ENCODE data around the gene ATP8A2. TPM values are rescaled to one million over a fixed set of nuclear protein-coding genes. Genes with fewer than 3 reads are reported as not detected.

The ATP8A2 gene
- total and polyA plus RNA-seq, 9 of the 15 experiments (the other 6 are each of a cell fraction or from before 2014, with no cell fraction given) = under 0.01 to 0.33 (median 0.06) TPM; not detected in 4

DNA sequence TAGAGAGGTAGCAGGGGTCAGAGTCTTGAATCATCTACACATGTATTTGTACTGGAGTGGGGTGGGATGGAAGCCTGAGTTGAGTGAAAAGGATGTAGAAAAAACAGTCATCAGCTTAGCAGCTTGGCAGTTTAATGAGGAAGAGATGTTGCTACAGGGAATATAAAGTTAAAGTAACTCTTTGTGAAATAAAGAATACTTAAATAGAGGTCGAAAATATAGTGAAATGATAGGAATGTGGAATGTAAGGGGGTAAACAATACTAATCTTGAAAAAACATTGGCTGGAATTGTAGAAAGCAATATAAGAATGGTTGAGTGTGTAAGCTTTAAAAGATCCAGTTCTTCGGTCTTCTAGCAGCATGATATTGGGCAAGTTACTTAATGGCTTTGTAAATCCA, 47.7 kb upstream of the ATP8A2 start:
- Histone ChIP-seq H3K27ac (ENCODE audit: extremely low read depth, low read depth, low read length) (no peak overlapping the region), H3K4me1 (replicated peaks in 1 of 2; ENCODE audit: control insufficient read depth in 2 of 2, insufficient read depth in 2 of 2, low read length in 2 of 2) (no peaks in the 10 kb centered on the region), H3K4me3 (no peak overlapping the region), H2AFZ (ENCODE audit: low read depth, low read length) (no peak overlapping the region), H3K9me3 (replicated peaks; ENCODE audit: control insufficient read depth, insufficient read depth, low read depth, low read length) (no peaks in the 10 kb centered on the region), H3K9me1 (ENCODE audit: control insufficient read depth, insufficient read depth, low read length) (no peaks in the 10 kb centered on the region), H3K4me2 (ENCODE audit: insufficient read depth, low read length) (no peak overlapping the region), H3K36me3 (ENCODE audit: control insufficient read depth, insufficient read depth, low read length) (peaks cover 91% of the 10 kb centered on the region), H3K9ac (ENCODE audit: insufficient read depth in 1 of 2, low read depth in 2 of 2, low read length in 2 of 2) (no peak overlapping the region), H4K20me1 (replicated peaks; ENCODE audit: control insufficient read depth, insufficient read depth, low read length) (no peaks in the 10 kb centered on the region), H3K27me3 (ENCODE audit: control insufficient read depth in 2 of 2, insufficient read depth in 2 of 2, low read length in 2 of 2) (no peaks in the 10 kb centered on the region), H3K79me2 (ENCODE audit: control insufficient read depth, insufficient read depth, low read length) (no peaks in the 10 kb centered on the region)
- ChIA-PET CTCF (ENCODE audit: low intra/inter-chr PET ratio) (no interaction called here), POLR2A (interaction anchor here (0.9 to 2.1 kb wide), 2 partner anchors 9 to 11 kb away, joined by 4 read pairs; no protein-coding TSS in a partner anchor)
- WGBS (ENCODE audit: insufficient coverage, low coverage, missing lambda C conversion rate) = 82% methylated on average over 2 of the region's 2 CpGs
- no TSS peak for BruUV-seq (replicated peaks)
- DNase-seq (ENCODE audit: extremely low read depth in 1 of 4, low spot score in 3 of 4) (no peak), FAIRE-seq (no peak), ATAC-seq (no peak)
- in situ Hi-C loops (cut with MboI) (no loop called here), intact Hi-C loops (cut with micrococcal nuclease) (no loop called here)
- TF ChIP-seq, protein P1, sequence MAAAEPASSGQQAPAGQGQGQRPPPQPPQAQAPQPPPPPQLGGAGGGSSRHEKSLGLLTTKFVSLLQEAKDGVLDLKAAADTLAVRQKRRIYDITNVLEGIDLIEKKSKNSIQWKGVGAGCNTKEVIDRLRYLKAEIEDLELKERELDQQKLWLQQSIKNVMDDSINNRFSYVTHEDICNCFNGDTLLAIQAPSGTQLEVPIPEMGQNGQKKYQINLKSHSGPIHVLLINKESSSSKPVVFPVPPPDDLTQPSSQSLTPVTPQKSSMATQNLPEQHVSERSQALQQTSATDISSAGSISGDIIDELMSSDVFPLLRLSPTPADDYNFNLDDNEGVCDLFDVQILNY (CRISPR knock-in tag; IDR thresholded peaks at IDR 0.05) = no peak
- TF ChIP-seq, protein P2, sequence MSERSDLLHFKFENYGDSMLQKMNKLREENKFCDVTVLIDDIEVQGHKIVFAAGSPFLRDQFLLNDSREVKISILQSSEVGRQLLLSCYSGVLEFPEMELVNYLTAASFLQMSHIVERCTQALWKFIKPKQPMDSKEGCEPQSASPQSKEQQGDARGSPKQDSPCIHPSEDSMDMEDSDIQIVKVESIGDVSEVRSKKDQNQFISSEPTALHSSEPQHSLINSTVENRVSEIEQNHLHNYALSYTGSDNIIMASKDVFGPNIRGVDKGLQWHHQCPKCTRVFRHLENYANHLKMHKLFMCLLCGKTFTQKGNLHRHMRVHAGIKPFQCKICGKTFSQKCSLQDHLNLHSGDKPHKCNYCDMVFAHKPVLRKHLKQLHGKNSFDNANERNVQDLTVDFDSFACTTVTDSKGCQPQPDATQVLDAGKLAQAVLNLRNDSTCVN (CRISPR knock-in tag; IDR thresholded peaks at IDR 0.05) = no peak
- TF ChIP-seq, protein P3, sequence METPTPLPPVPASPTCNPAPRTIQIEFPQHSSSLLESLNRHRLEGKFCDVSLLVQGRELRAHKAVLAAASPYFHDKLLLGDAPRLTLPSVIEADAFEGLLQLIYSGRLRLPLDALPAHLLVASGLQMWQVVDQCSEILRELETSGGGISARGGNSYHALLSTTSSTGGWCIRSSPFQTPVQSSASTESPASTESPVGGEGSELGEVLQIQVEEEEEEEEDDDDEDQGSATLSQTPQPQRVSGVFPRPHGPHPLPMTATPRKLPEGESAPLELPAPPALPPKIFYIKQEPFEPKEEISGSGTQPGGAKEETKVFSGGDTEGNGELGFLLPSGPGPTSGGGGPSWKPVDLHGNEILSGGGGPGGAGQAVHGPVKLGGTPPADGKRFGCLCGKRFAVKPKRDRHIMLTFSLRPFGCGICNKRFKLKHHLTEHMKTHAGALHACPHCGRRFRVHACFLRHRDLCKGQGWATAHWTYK (CRISPR knock-in tag; IDR thresholded peaks at IDR 0.05) = no peak
- TF ChIP-seq, protein P4, sequence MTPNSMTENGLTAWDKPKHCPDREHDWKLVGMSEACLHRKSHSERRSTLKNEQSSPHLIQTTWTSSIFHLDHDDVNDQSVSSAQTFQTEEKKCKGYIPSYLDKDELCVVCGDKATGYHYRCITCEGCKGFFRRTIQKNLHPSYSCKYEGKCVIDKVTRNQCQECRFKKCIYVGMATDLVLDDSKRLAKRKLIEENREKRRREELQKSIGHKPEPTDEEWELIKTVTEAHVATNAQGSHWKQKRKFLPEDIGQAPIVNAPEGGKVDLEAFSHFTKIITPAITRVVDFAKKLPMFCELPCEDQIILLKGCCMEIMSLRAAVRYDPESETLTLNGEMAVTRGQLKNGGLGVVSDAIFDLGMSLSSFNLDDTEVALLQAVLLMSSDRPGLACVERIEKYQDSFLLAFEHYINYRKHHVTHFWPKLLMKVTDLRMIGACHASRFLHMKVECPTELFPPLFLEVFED (CRISPR knock-in tag; conservative IDR thresholded peaks at IDR 0.05) = no peak
- TF ChIP-seq SMAD4 (CRISPR knock-in tag; conservative IDR thresholded peaks at IDR 0.05) (no peak), PTBP1 (IDR thresholded peaks at IDR 0.05; ENCODE audit: low read depth, low read length) (no peak)
- TF ChIP-seq, protein P5, sequence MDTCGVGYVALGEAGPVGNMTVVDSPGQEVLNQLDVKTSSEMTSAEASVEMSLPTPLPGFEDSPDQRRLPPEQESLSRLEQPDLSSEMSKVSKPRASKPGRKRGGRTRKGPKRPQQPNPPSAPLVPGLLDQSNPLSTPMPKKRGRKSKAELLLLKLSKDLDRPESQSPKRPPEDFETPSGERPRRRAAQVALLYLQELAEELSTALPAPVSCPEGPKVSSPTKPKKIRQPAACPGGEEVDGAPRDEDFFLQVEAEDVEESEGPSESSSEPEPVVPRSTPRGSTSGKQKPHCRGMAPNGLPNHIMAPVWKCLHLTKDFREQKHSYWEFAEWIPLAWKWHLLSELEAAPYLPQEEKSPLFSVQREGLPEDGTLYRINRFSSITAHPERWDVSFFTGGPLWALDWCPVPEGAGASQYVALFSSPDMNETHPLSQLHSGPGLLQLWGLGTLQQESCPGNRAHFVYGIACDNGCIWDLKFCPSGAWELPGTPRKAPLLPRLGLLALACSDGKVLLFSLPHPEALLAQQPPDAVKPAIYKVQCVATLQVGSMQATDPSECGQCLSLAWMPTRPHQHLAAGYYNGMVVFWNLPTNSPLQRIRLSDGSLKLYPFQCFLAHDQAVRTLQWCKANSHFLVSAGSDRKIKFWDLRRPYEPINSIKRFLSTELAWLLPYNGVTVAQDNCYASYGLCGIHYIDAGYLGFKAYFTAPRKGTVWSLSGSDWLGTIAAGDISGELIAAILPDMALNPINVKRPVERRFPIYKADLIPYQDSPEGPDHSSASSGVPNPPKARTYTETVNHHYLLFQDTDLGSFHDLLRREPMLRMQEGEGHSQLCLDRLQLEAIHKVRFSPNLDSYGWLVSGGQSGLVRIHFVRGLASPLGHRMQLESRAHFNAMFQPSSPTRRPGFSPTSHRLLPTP (IDR thresholded peaks at IDR 0.05; ENCODE audit: borderline replicate concordance, extremely low read depth, insufficient read length) = no peak
- TF ChIP-seq, protein P6, sequence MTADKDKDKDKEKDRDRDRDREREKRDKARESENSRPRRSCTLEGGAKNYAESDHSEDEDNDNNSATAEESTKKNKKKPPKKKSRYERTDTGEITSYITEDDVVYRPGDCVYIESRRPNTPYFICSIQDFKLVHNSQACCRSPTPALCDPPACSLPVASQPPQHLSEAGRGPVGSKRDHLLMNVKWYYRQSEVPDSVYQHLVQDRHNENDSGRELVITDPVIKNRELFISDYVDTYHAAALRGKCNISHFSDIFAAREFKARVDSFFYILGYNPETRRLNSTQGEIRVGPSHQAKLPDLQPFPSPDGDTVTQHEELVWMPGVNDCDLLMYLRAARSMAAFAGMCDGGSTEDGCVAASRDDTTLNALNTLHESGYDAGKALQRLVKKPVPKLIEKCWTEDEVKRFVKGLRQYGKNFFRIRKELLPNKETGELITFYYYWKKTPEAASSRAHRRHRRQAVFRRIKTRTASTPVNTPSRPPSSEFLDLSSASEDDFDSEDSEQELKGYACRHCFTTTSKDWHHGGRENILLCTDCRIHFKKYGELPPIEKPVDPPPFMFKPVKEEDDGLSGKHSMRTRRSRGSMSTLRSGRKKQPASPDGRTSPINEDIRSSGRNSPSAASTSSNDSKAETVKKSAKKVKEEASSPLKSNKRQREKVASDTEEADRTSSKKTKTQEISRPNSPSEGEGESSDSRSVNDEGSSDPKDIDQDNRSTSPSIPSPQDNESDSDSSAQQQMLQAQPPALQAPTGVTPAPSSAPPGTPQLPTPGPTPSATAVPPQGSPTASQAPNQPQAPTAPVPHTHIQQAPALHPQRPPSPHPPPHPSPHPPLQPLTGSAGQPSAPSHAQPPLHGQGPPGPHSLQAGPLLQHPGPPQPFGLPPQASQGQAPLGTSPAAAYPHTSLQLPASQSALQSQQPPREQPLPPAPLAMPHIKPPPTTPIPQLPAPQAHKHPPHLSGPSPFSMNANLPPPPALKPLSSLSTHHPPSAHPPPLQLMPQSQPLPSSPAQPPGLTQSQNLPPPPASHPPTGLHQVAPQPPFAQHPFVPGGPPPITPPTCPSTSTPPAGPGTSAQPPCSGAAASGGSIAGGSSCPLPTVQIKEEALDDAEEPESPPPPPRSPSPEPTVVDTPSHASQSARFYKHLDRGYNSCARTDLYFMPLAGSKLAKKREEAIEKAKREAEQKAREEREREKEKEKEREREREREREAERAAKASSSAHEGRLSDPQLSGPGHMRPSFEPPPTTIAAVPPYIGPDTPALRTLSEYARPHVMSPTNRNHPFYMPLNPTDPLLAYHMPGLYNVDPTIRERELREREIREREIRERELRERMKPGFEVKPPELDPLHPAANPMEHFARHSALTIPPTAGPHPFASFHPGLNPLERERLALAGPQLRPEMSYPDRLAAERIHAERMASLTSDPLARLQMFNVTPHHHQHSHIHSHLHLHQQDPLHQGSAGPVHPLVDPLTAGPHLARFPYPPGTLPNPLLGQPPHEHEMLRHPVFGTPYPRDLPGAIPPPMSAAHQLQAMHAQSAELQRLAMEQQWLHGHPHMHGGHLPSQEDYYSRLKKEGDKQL (CRISPR knock-in tag; IDR thresholded peaks at IDR 0.05; ENCODE audit: borderline replicate concordance) = no peak

Data from K562 (cell line).